Skin epidermis (tissue), 12 donors: Measurements from ENCODE around the gene NCAPG2.

Experiments used
- H3K27ac ChIP-seq, 21 experiments: fragments of 200-600 bp; sonication (generic) in 11 of 21; one replicate each; pipeline ENCODE4 v1.5.0; 2020; ENCODE audit warnings: mild to moderate bottlenecking in 3 of 21, inconsistent platforms in 2 of 21, moderate library complexity in 2 of 21
- H3K4me3 ChIP-seq, 7 experiments: fragments of 200-600 bp; sonication (generic) in 2 of 7; one replicate each; pipeline ENCODE4 v1.5.0; 2020; ENCODE audit warnings: inconsistent platforms in 2 of 7, mild to moderate bottlenecking in 2 of 7, moderate library complexity in 1 of 7

NCAPG2 gene

DNA sequence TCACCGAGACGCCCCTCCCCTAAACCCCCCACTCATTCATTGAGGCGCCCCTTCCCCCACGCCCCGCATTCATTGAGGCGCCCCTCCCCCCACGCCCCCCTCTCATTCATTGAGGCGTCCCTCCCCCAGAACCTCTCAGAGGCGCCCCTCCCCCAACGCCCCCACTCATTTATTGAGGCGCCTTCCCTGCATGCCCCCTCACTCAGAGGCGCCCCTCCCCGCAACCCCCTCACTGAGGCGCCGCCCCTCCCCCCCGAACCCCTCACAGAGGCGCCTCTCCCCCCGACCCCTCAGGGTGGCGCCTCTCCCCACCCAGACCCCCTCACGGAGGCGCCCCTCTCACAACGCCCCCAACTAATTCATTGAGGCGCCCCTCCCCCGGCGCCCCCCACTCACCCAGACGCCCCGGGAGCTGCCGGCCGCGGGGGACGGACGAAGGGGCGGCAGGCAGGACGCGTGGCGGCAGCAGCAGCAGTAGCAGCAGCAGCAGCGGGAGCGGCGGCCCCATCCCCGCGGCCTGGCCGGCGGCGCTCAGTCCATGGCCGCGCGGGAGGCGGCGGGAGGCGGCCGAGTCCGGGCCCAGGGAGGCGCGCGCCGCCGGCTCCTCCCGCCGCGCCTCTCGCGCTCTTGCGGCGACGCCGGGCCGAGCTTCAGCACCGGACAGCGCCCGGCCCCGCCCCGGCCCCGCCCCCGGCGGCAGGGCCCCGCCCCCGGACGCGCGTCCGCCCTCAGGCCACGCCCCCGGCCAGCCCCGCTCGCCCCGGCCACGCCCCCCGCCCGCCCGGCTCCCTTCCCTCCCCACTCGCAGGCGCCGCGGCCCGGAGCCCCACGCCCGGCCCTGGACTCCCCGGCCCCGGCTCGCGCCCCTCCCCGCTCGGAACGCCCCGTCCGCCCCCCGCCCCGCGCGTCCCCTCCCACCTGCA is 117.2 kb downstream of the NCAPG2 start, which contains the start of gene PTPRN2:
PTPRN2 (minus strand) TSS at position 662 of the 923 bp plus-strand sequence.
- Histone ChIP-seq H3K4me3 (peak within 1 kb of the TSS in 4 of 7 experiments; percentile 12 to 40 (median 33)), H3K27ac (no peak within 1 kb of the TSS)

DNA sequence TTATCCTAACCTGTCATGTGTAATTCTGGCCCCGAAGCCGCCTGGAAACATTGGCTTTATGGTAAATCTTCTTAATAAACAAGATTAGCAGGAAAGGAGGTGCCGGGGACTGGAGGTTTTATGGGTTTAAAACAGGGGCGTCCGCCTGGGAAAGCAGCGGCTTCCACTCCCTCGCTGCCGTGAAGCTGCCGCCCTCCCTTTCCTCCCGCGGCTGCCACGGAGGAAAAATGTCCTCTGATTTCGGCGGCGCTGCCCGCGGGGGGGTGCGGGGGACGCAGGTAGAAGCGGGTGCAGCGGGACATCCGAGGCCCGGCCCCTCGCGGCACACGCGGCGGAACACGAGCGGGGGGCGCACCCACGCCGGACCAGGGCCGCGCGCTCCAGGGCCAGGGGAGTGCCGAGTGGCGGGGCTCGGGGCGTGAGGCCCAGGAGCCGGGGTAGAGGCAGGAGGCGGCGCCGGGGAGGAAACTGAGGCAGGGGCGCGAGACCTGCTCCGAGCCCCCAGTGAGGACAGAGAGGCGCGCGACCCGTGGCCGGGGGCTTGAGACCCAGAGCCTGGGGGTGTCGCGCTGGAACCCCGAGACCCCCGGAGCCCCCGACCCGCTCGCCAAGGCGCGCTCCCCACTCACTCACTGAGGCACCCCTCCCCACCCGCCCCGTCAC is 118.0 kb downstream of the NCAPG2 start:
- Histone ChIP-seq H3K27ac (no peak overlapping the region), H3K4me3 (peak overlapping the region in 1 of 7 experiments; percentile 2)

DNA sequence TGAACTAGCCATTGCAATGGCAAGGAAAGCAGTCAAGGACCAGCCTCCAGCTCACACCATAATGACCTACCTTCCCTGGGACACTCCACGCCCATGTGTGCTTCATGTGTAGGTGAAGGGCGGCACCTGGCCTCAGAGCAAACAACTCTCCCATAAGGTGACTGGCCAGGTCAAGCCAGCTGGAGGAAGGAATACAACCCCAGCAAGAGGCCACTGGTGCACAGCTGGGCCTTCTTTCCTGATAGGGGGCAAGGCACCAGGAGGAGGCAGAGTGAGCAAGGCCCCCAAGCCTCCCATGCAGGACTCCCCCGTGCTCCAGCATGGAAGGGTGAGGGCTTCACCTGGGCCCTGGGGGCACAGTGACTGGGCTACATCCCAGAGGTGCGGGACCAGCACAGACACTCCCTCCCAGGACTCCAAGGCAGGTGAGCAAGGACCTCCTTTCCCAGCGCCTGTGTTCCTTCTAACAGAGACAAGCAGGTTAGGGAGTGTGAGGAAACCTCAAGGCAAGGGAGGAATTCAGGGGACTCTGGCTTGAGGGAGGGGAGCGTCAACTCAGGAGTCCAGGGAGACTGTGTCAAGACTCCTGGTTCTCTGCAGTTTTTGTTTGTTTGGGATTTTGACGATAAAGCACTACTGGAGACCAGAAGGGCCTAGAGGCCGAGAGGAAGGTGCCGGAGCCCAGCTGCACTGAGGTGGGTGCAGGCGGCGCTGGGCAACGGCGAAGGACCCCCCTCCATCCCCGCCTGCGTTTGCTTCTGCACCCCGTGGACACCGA is 118.7 kb downstream of the NCAPG2 start:
- H3K27ac ChIP-seq: no peak overlapping the region
- no peak overlapping the region for H3K4me3 ChIP-seq

DNA sequence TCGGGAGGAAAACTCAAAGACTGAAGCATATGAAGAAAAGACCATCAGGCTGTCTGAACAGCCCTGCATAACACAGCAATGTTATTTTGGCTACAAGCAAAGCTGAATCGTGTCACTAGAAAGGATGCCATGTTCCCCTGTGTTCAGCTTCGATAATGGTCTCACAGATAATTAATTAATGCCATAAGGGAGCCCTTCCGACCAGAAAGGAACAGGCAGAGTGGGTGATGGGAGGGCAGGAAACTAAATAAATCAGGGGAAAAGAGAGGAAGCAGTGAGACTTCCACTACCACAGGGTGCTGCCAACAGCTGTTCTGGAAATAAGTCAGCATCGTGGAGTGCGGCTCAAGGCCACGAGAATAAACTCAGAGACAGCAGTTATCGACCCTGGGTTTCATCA is 120.2 kb downstream of the NCAPG2 start:
- Histone ChIP-seq H3K4me3 (no peak overlapping the region), H3K27ac (no peak overlapping the region)

DNA sequence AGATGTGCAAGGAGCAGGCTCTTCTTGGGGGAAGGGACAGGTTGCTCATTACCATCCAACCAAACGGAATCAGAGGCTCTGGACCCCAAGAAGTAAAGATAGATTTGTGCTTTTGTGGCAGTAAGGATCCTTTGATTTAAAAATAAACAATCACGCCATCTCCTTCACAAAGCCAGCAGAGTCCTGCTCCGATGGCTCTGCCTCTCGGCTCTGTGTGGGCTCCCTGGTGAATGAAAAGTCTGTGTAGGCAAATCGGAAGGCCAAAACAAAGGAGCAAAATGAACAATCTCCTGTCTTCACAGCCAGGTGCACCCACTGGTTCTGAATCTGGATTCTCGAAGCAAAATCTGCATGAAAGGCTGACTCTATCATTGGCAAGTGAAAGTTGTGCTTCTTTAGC is 120.8 kb downstream of the NCAPG2 start:
- Histone ChIP-seq H3K27ac (no peak overlapping the region), H3K4me3 (no peak overlapping the region)

DNA sequence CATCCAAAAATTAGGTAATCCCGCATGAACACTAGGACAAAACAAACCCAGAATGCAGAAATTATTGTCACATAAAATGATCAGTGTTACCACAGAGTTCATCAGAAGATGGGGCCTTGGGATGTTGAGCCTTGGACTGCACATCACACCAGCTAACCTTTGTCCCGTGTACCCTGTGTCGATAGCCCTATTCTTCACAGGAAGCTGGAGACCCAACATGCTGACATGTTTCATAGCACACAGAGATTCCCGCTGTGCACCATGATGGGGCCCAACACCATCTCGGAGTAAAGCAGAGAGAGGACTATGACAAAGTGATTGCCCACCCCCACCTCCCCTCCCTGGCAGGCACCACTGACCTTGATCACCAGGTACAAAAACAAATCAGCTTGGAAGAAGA is 121.5 kb downstream of the NCAPG2 start:
- Histone ChIP-seq H3K27ac (no peak overlapping the region), H3K4me3 (no peak overlapping the region)

DNA sequence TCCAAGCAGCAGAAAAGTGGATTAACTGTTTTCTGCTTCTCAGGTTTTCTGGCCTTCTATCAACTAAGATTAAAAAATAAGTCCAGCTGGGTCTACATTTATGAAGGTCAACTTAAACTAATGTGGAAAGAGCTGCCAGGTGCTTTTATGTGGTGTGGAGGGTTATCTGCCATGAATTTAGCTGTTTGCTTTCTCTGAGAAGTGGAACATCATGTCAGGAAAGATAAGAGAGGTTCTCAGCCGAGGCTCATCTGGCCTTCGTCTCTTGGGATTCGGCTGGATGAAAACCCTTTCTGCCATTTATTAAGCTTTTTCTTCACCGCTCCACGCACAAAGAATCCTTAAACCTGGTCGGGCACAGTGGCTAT is 122.5 kb downstream of the NCAPG2 start:
- Histone ChIP-seq H3K27ac (no peak overlapping the region), H3K4me3 (no peak overlapping the region)

DNA sequence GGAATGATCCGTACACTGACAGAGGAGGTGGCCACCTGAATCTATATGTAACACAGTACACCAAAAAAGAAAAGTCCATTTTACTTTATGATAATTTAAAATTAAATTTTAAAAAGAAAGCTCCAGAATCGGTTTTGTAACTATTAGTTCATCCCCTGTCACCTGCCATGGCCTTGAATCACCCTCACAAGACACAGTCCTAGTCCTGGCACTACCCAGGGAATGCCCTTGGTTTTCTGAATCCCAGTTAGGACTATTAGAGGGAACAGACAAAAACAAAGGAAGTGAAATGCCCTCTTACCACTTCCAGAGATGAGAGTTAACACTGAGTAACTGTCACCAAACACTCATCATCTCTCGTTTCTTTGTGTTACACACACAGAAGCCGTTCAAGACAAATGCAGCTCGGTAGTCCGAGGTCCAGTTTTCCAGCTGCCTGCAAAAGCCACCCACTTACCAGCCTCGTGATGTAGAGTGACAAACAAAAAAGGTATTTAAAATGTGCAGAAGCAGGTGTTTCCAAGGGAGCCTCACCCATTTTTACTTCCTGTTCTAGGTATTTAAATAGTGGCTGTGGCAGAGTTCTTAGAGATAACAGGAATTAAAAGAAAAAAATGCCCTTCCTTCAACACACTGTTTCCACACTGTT is 123.0 kb downstream of the NCAPG2 start:
- H3K4me3 ChIP-seq: no peak overlapping the region
- no peak overlapping the region for H3K27ac ChIP-seq
